Measurements from ENCODE around the gene CDC42EP3. TPM values are rescaled to one million over a fixed set of nuclear protein-coding genes. Genes with fewer than 3 reads are reported as not detected.
A peak's percentile ranks its signal among the peaks of the same experiment; 100 is the strongest.

The CDC42EP3 gene
- total and polyA plus RNA-seq, 8 donors = 3.5 to 11.9 (median 6.4) TPM

- Histone ChIP-seq H3K27ac (no peak overlapping the region), H3K4me1 (no peaks in the 10 kb centered on the region), H3K27me3 (no peaks in the 10 kb centered on the region), H3K9me3 (no peaks in the 10 kb centered on the region), H3K36me3 (no peaks in the 10 kb centered on the region), H3K4me3 (no peak overlapping the region)
- DNase-seq = no peak
- TF ChIP-seq CTCF (IDR thresholded peaks at IDR 0.05) = no peak
- 89 to 92% methylated on average over 5 of the region's 5 CpGs for WGBS, 2 donors
- ATAC-seq = no peak
- FAIRE-seq = no peak
- intact Hi-C loops (cut with DNase I) = no loop called here
Measured at GRCh38 chr2:37644191-37644590, 27.3 kb downstream of the CDC42EP3 start.

GRCh38 chr2:37643730-37644078, 27.7 kb downstream of the CDC42EP3 start:
- no peak for TF ChIP-seq CTCF (IDR thresholded peaks at IDR 0.05)
- Histone ChIP-seq H3K27ac (no peak overlapping the region), H3K36me3 (no peaks in the 10 kb centered on the region), H3K4me3 (no peak overlapping the region), H3K27me3 (no peaks in the 10 kb centered on the region), H3K4me1 (no peaks in the 10 kb centered on the region), H3K9me3 (no peaks in the 10 kb centered on the region)
- intact Hi-C loops (cut with DNase I) = no loop called here
- 97 to 98% methylated on average over 5 of the region's 5 CpGs for WGBS, 2 donors
- FAIRE-seq (no peak), DNase-seq (no peak), ATAC-seq (no peak)

- no peaks in the 10 kb centered on the region for H3K36me3 ChIP-seq
- WGBS, 2 donors = 91 to 92% methylated on average over 6 of the region's 6 CpGs
- no peaks in the 10 kb centered on the region for H3K9me3 ChIP-seq
- DNase-seq (no peak), FAIRE-seq (no peak), ATAC-seq (peak in 1 of 4 donors; percentile 26)
- intact Hi-C loops (cut with DNase I) = no loop called here
- no peak for TF ChIP-seq CTCF (IDR thresholded peaks at IDR 0.05)
- H3K27ac ChIP-seq = no peak overlapping the region
- H3K4me3 ChIP-seq = no peak overlapping the region
- H3K27me3 ChIP-seq = no peaks in the 10 kb centered on the region
- no peaks in the 10 kb centered on the region for H3K4me1 ChIP-seq
Measured at GRCh38 chr2:37642907-37643729, 28.3 kb downstream of the CDC42EP3 start.

GRCh38 chr2:37641582-37642171, 29.8 kb downstream of the CDC42EP3 start:
- no peak overlapping the region for H3K27ac ChIP-seq
- no peaks in the 10 kb centered on the region for H3K27me3 ChIP-seq
- WGBS, 2 donors = 55 to 67% methylated on average over 7 of the region's 7 CpGs

More at GRCh38 chr2:37641582-37642171, 29.8 kb downstream of the CDC42EP3 start:
- Histone ChIP-seq H3K4me1 (no peaks in the 10 kb centered on the region), H3K9me3 (no peaks in the 10 kb centered on the region), H3K4me3 (no peak overlapping the region), H3K36me3 (no peaks in the 10 kb centered on the region)
- no peak for TF ChIP-seq CTCF (IDR thresholded peaks at IDR 0.05)
- intact Hi-C loops (cut with DNase I) = no loop called here
- DNase-seq (no peak), FAIRE-seq (no peak), ATAC-seq (no peak)

Data from pancreas (tissue), 10 donors.